ENCODE measurements around the gene FUBP1. TPM values are rescaled to one million over a fixed set of nuclear protein-coding genes. Genes with fewer than 3 reads are reported as not detected.

The FUBP1 gene
- total RNA-seq, 1 experiment from 2014 or later = 271 TPM

GRCh38 chr1:77925956-77926355 is 52.9 kb downstream of the FUBP1 start:
- H3K27ac ChIP-seq (ENCODE audit: insufficient read length, low read depth, low read length) = no peak overlapping the region

More at GRCh38 chr1:77925956-77926355, 52.9 kb downstream of the FUBP1 start:
- H4K8ac ChIP-seq (replicated peaks; ENCODE audit: insufficient read length, low read depth, low read length) = no peak overlapping the region
- no peaks in the 10 kb centered on the region for H3K9me3 ChIP-seq (ENCODE audit: control insufficient read depth, low read depth, low read length)
- H2BK15ac ChIP-seq (ENCODE audit: low read depth, low read length) = no peak overlapping the region
- H3K14ac ChIP-seq (ENCODE audit: insufficient read depth, low read length) = no peak overlapping the region
- Mint-ChIP-seq H3K36me3 (ENCODE audit: insufficient read depth in 1 of 3, low read depth in 3 of 3) (no peaks in the 10 kb centered on the region), H3K27me3 (ENCODE audit: low read depth) (no peaks in the 10 kb centered on the region), H3K27ac (no peak overlapping the region), H3K9me3 (no peaks in the 10 kb centered on the region), H3K4me3 (no peak overlapping the region), H3K4me1 (no peaks in the 10 kb centered on the region)
- no peak overlapping the region for H3K4ac ChIP-seq (ENCODE audit: low read depth, low read length)
- H2BK20ac ChIP-seq (ENCODE audit: low read depth, low read length, poor library complexity, severe bottlenecking) = no peak overlapping the region
- H2AFZ ChIP-seq (ENCODE audit: low read length) = no peak overlapping the region
- H3T11ph ChIP-seq (ENCODE audit: low read length) = no peak overlapping the region
- H2AK5ac ChIP-seq (ENCODE audit: insufficient read length, low read length) = no peak overlapping the region
- H3K27me3 ChIP-seq (ENCODE audit: insufficient read depth, low read length) = no peaks in the 10 kb centered on the region
- no peaks in the 10 kb centered on the region for H3K79me2 ChIP-seq (ENCODE audit: insufficient read depth, low read length)
- no peak overlapping the region for H3K23ac ChIP-seq (ENCODE audit: insufficient read length, low read depth, low read length)
- H3K23me2 ChIP-seq (ENCODE audit: insufficient read length, low read depth, low read length, poor library complexity, severe bottlenecking) = no peaks in the 10 kb centered on the region
- DNase-seq = no peak
- no peak overlapping the region for H3K9ac ChIP-seq (ENCODE audit: extremely low read depth, insufficient read length, low read length)
- no peak overlapping the region for H2BK5ac ChIP-seq (ENCODE audit: insufficient read length, low read length)
- H2BK120ac ChIP-seq (ENCODE audit: low read depth, low read length, poor library complexity, severe bottlenecking) = no peak overlapping the region
- no peaks in the 10 kb centered on the region for H3K4me1 ChIP-seq (ENCODE audit: insufficient read depth, low read length)
- WGBS (ENCODE audit: extremely low coverage, insufficient read length, low lambda C conversion rate) = no CpG with 5 or more reads among the region's 2 CpGs
- H4K91ac ChIP-seq (ENCODE audit: insufficient read length, low read depth, low read length) = no peak overlapping the region
- H3K56ac ChIP-seq (ENCODE audit: insufficient read length, low read depth, low read length) = no peak overlapping the region
- H4K5ac ChIP-seq (ENCODE audit: insufficient read length, low read depth, low read length) = no peak overlapping the region
- no peaks in the 10 kb centered on the region for H4K20me1 ChIP-seq (ENCODE audit: control insufficient read depth, insufficient read depth, insufficient read length)
- no peak overlapping the region for H3K4me2 ChIP-seq (ENCODE audit: insufficient read depth, insufficient read length, low read length)
- H2BK12ac ChIP-seq (ENCODE audit: insufficient read length, low read depth, low read length) = no peak overlapping the region
- H3K18ac ChIP-seq (ENCODE audit: insufficient read length, low read depth, low read length) = no peak overlapping the region
- H3K79me1 ChIP-seq (ENCODE audit: insufficient read depth, low read depth, low read length, poor library complexity, severe bottlenecking) = no peaks in the 10 kb centered on the region
- no peak for TF ChIP-seq CTCF (conservative IDR thresholded peaks at IDR 0.05)

All from H9 (cell line).